Upper lobe of left lung (tissue), 4 donors: ENCODE measurements around the gene VAV3.

Experiments used
- CTCF ChIP-seq, 6 experiments: fragments of 450-650 bp in 4 of 6; fragments of 200-600 bp in 2 of 6; sonication (generic) in 2 of 6; IDR thresholded peaks; one replicate each; pipeline ENCODE4 v1.5.1; 2016 to 2019; ENCODE audit warnings: antibody characterized with exemption in 6 of 6
- EP300 ChIP-seq, 4 donors: sonication (generic); formaldehyde crosslinking; IDR thresholded peaks; one replicate each; pipeline ENCODE4 v1.5.1; 2017; ENCODE audit warnings: antibody characterized with exemption in 4 of 4, control low read depth in 2 of 4
- POLR2A ChIP-seq, 4 donors: fragments of 450-650 bp; IDR thresholded peaks; one replicate each; pipeline ENCODE4 v1.5.1; 2016 to 2017; ENCODE audit warnings: antibody characterized with exemption in 4 of 4, mild to moderate bottlenecking in 2 of 4
- POLR2AphosphoS5 ChIP-seq, 2 donors: sonication (generic); formaldehyde crosslinking; IDR thresholded peaks; one replicate each; pipeline ENCODE4 v1.5.1; 2017; ENCODE audit warnings: antibody characterized with exemption in 2 of 2

- no peak for TF ChIP-seq CTCF (IDR thresholded peaks at IDR 0.05)
- no peak for TF ChIP-seq POLR2AphosphoS5 (IDR thresholded peaks at IDR 0.05)
- no peak for TF ChIP-seq POLR2A (IDR thresholded peaks at IDR 0.05)
- no peak for TF ChIP-seq EP300 (IDR thresholded peaks at IDR 0.05)
Observed at GRCh38 chr1:107538502-107538901, 426.5 kb downstream of the VAV3 start.
